Tibial artery (tissue), 4 donors: ENCODE measurements around the gene FGD4.

ENCODE experiments used
- DNase-seq, 2 donors: peaks; one replicate each; pipeline ENCODE4 v3.0.0-alpha.2; 2019
- H3K27ac ChIP-seq, 2 donors: fragments of 200-600 bp; sonication (generic) in 1 of 2; 1 replicate in 1 of 2; 2 replicates in 1 of 2; pipeline ENCODE4 v1.5.1; 2018 to 2019; ENCODE audit warnings: mild to moderate bottlenecking in 1 of 2
- H3K27me3 ChIP-seq, 2 donors: fragments of 200-600 bp; sonication (generic) in 1 of 2; one replicate each; pipeline versions ENCODE4 v1.5.1 to v1.6.0; 2016 to 2019
- H3K36me3 ChIP-seq, 3 donors: fragments of 200-600 bp; sonication (generic) in 2 of 3; one replicate each; pipeline ENCODE4 v1.5.1; 2016 to 2019; ENCODE audit warnings: mild to moderate bottlenecking in 2 of 3
- H3K4me1 ChIP-seq, 4 donors: fragments of 200-600 bp; sonication (generic) in 2 of 4; 1 replicate in 3 of 4; 2 replicates in 1 of 4; pipeline ENCODE4 v1.5.1; 2016 to 2019
- H3K4me3 ChIP-seq, 2 donors: fragments of 200-600 bp; sonication (generic) in 1 of 2; 1 replicate in 1 of 2; 2 replicates in 1 of 2; pipeline ENCODE4 v1.5.1; 2018 to 2019; ENCODE audit warnings: mild to moderate bottlenecking in 2 of 2
- H3K9me3 ChIP-seq, 3 donors: fragments of 200-600 bp; sonication (generic) in 1 of 3; one replicate each; pipeline ENCODE4 v1.5.1; 2016 to 2019
- CTCF ChIP-seq, 2 experiments: fragments of 200-600 bp in 1 of 2; fragments of 450-650 bp in 1 of 2; IDR thresholded peaks; one replicate each; pipeline ENCODE4 v1.5.1; 2017 to 2019; ENCODE audit warnings: antibody characterized with exemption in 2 of 2, mild to moderate bottlenecking in 1 of 2, moderate library complexity in 1 of 2
- intact Hi-C: fragments of 100-400 bp; cut with DNase I; formaldehyde crosslinking; loops from one replicate; pipeline ENCODE4 v1.15.0; 2023; ENCODE audit warnings: low total_unique reads

Gene FGD4

GRCh38 chr12:32659908-32660440 lies 260.6 kb downstream of the FGD4 start:
- H3K27ac ChIP-seq, result peak overlapping the region in 1 of 2 donors; percentile 28
- no peak for DNase-seq
- TF ChIP-seq CTCF (IDR thresholded peaks at IDR 0.05), result no peak
- peaks cover 0 to 19% (median 4%) of the 10 kb centered on the region in 4 donors for H3K4me1 ChIP-seq
- H3K36me3 ChIP-seq, result no peaks in the 10 kb centered on the region
- no peaks in the 10 kb centered on the region for H3K9me3 ChIP-seq
- H3K27me3 ChIP-seq, result no peaks in the 10 kb centered on the region
- intact Hi-C loops, result loop anchor here (5.0 kb wide), 1 partner anchor 203 kb away; no protein-coding TSS in a partner anchor
- H3K4me3 ChIP-seq, result no peak overlapping the region

- DNase-seq, result no peak
- no peak overlapping the region for H3K4me3 ChIP-seq
- H3K27ac ChIP-seq, result no peak overlapping the region
- no peaks in the 10 kb centered on the region for H3K36me3 ChIP-seq
- no peak for TF ChIP-seq CTCF (IDR thresholded peaks at IDR 0.05)
- peaks cover 0 to 19% (median 4%) of the 10 kb centered on the region in 4 donors for H3K4me1 ChIP-seq
- H3K9me3 ChIP-seq, result no peaks in the 10 kb centered on the region
- H3K27me3 ChIP-seq, result no peaks in the 10 kb centered on the region
- intact Hi-C loops, result no loop called here
Observed at GRCh38 chr12:32661706-32662105, 262.3 kb downstream of the FGD4 start.

GRCh38 chr12:32662665-32663064 lies 263.3 kb downstream of the FGD4 start:
- Histone ChIP-seq H3K9me3 (no peaks in the 10 kb centered on the region), H3K4me1 (peaks cover 0 to 19% (median 4%) of the 10 kb centered on the region in 4 donors), H3K27me3 (no peaks in the 10 kb centered on the region), H3K27ac (no peak overlapping the region), H3K36me3 (no peaks in the 10 kb centered on the region), H3K4me3 (no peak overlapping the region)
- intact Hi-C loops, result no loop called here
- DNase-seq, result no peak
- TF ChIP-seq CTCF (IDR thresholded peaks at IDR 0.05), result no peak

GRCh38 chr12:32666018-32666417 lies 266.7 kb downstream of the FGD4 start:
- no peak for TF ChIP-seq CTCF (IDR thresholded peaks at IDR 0.05)
- Histone ChIP-seq H3K4me1 (peaks cover 0 to 4% (median 0%) of the 10 kb centered on the region in 4 donors), H3K36me3 (no peaks in the 10 kb centered on the region), H3K27ac (no peak overlapping the region), H3K27me3 (no peaks in the 10 kb centered on the region), H3K4me3 (peak overlapping the region in 1 of 2 donors; percentile 25), H3K9me3 (no peaks in the 10 kb centered on the region)
- intact Hi-C loops, result no loop called here
- DNase-seq, result no peak

- no peaks in the 10 kb centered on the region for H3K4me1 ChIP-seq
- no peak for DNase-seq
- H3K36me3 ChIP-seq, result no peaks in the 10 kb centered on the region
- no peak overlapping the region for H3K27ac ChIP-seq
- no peaks in the 10 kb centered on the region for H3K27me3 ChIP-seq
- no peak for TF ChIP-seq CTCF (IDR thresholded peaks at IDR 0.05)
- intact Hi-C loops, result no loop called here
- no peaks in the 10 kb centered on the region for H3K9me3 ChIP-seq
- no peak overlapping the region for H3K4me3 ChIP-seq
Observed at GRCh38 chr12:32669584-32669983, 270.2 kb downstream of the FGD4 start.
